GM18873 (cell line): ENCODE results near the gene LYRM4.

Experiments used
- ATAC-seq: cut with Tn5 transposase; IDR thresholded peaks from one replicate; pipeline ENCODE4 v1.9.1; 2021; ENCODE audit warnings: mild to moderate bottlenecking, moderate library complexity, moderate number of reproducible peaks; ENCODE audit not compliant: unreplicated experiment, low FRiP score

Gene LYRM4

DNA sequence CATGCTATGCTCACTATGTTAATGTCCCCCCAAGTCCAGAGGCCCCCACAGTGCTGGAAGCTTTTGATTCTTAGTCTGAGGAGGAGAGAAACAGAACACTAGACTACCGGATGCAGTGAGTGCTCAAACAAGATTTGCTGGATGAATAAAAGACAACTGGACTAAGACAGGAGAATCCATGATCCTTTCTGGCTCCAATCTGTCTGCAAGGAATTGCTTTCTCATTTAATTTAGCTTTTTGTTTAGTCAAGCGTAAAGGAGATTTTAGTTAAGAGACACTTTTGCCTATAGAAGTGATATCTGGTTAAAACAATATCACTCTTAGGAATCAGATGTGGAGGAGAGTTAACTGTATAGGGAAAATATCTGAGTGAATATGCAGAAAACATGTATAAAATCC is 13.5 kb downstream of the LYRM4 start:
- ATAC-seq, result no peak

DNA sequence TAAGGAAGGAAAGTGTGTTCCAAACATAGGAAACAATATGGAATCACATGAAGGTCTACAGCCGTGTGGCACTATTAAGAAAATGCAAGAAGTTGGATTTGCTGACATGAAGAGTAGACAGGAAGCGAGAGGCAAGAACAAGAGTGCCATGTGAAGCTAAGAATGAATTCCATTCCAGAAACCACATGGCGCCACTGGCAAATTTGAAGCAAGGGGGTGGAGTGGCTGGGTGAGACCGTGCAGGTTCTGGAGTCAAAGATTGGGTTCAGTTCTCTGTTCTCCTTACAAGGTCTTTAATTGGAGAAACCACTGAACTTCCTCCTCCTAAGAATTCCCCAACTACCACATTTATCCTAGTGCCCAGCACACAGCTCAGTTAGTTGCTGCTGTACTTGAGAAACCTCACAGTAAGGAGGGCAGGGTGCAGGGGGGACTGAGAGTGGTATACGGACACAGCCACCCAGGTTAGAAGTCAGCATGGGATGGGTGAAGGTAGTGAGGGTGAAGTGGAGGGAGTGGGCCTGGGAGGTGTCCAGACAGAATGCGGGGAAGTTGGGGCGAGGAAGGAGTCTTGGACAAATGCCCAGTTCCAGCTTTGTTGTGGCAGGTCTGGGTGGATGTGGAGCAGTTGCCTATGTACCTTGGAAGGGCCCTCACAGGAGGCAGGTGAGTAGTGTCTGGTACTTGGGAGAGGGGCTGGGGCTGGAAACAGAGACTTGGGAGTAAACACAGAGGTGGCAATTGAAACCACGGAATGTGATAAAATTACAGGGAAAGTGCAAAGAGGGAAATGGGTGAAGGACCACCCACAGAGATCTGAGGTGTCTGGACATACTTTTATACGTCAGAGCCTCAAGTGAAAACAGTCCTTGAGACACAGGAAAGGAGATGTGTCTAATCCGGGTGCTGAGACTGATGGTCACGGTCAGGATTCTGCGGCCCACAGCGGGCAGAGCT is 14.3 kb downstream of the LYRM4 start:
- ATAC-seq, result no peak

DNA sequence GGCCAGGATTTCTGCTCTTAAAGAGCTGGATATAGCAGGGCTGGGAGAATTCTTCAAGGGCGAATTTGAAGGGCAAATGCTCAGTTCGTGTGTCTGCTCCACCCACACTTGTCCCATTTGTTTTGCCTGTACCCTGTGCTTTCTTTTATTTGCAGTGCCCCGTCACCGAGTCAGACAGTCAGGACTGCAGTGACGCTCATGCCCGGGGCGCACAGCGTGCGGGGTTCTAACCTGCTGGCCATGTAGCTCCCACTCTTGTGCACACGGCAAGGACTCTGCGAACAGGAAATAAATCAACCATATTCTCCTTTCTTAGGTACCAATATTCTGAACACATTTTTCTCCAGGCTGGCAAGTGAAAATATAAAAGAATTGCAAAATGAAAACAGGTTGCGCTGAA is 17.7 kb downstream of the LYRM4 start:
- no peak for ATAC-seq

DNA sequence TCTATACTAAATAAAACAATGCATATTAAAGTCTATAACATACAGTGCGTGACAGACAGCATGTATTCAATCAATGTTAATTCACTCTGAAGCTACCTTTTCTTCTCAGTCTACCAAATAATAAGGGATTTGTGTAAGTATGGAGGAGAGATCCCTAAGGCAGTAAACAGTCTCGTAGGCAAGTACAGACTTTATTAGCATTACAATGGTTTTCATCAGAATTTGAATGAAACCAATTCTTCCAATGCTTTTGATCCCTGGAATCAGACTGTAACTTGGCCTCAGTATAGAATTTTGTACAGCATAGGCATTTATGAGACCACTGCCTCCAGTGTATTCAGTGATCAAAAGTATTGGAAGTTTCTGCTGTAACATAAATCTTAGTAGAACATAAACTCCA is 19.5 kb downstream of the LYRM4 start:
- no peak for ATAC-seq

DNA sequence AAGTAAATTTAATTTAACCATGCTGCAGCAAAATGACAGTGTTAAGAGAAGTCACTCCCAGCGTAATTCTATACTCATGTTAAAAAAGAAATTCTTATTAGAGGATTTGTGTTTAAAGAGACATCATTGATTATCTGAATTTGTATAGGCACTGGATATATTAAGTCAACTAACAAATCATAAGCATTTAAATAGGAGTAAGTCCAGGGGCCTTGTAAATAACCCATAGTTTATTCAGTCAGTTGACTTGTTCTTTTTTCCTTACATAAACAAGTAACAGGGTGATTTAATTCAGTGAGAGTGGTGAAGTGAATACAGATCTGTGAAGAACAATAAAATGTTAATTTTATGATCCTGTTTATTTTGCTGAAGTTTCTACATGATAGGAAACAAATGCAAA is 22.4 kb downstream of the LYRM4 start:
- ATAC-seq, result no peak

DNA sequence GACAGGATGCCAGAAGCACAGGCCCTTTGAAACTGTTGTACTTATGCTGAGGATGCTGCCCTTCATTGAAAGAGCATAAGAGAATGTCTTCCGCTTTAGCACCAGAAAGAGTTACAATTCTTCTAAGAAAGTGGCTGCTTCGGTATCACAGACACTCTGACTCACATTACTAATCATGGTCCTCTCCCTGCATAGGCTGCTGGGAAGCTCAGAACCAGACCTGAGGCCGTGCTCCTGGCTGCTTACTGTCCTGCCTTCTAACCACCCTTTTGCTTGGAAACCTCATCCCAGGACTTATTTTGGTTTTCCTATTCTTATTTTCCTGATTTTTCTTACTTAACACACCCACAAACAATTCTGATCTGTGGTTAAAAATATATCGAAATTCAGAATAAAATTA is 22.9 kb downstream of the LYRM4 start:
- no peak for ATAC-seq

DNA sequence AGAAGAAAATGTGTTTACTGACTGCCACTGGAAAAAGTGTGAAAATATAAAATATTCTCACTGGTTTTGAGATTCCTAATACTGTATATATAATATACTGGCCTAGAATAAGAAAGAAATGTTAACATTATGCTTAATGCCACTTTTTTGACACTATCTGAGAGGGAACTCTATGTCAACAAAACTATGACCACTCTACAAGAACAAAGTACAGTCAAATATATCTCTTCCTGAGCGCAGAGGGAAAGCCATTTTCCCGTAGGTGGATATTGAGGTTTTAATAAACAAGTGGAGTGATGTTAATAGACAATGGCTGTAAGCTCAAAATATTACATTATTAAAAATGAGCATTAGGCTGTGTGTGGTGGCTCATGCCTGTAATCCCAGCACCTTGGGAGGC is 24.9 kb downstream of the LYRM4 start:
- ATAC-seq, result no peak

DNA sequence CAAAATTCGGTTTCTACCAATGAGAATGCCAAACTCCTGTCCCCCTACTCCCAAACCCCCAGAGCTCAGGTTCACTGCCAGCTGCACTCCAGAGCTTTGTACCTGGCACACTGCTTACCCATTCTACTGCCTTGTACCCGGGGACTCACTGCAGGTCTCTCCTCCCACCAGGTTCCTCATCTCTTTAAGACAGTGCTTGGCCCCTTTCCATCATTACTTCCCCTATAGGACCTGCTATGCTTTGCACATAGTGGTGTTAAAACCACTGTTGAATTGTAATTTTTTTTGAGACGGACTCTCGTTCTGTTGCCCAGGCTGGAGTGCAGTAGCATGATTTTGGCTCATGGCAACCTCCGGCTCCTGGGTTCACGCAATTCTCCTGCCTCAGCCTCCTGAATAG is 25.9 kb downstream of the LYRM4 start:
- ATAC-seq, result no peak

DNA sequence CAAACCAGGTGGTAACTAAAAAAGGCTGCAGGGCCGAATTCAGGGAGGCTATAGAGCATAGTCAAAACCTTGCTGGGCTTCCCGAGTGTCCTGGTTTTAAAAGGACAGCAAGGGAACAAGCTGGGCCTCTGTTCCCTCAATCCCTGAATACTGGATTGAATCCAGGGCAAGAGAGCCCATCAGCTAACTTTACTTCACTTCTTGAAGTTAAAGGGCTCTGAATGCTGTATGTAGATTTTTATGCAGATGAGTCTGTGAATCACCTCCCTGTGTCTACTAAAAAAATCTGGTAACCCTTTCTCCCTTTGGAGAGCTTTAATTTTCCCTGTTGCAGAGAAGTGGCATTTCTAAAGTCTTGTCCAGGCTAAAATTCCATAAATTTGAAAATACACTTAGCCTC is 29.5 kb downstream of the LYRM4 start:
- ATAC-seq, result no peak

DNA sequence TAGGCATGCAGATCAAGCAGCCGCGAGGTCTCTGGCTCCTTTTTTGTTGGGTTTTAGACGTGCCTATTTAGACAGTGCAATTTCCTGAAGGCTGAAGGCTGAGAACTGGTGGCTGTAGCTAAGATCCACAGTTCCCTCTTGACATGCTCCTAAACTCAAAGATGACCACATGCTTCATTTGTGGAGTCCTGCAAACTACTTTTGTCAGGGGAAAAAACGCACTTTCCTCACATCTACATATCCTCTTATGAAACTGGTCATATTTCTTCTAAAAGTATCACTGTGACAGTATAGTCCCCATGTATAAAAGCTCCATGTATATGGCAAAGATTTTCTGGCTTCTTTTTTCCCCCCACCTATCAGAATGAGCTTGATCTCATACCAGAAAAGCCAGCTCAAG is 30.7 kb downstream of the LYRM4 start:
- no peak for ATAC-seq

DNA sequence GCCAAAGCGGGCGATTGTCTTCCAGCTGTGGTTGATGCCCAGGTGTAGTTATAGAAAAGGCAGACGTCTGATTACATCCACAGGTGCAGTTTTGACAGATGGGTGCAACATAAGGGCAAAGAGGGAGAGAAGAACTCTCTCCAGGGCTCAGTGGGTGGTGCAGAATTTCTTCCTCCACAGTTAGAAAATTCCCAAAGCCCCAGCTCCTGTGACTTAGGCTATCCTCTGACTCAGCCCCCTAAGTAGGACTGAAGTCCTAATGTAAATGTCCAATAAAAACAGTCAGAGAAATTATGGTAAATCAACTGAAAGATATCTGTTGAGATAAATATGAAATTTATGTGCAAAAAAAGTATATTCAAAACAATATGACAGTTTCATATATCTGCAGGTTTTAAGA is 31.4 kb downstream of the LYRM4 start:
- ATAC-seq, result no peak

DNA sequence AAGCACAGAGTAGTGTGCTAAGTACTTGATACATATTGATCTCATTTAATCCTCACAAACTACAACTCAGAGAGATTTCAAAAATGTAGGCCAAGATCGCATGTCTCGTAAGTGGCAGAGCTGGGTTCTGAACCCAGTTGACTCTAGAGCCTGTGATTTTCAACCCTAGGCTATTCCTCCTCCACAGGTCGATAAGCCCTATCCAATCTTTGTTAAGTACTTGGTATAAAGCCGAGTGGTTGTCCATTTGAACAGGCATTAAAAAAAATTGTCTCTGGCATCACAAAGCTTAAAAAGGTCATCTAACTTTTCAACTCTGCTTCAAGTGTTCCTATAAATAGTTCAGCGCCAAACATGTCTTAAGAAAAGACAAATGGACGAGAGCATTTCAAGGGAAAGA is 37.4 kb downstream of the LYRM4 start:
- no peak for ATAC-seq

DNA sequence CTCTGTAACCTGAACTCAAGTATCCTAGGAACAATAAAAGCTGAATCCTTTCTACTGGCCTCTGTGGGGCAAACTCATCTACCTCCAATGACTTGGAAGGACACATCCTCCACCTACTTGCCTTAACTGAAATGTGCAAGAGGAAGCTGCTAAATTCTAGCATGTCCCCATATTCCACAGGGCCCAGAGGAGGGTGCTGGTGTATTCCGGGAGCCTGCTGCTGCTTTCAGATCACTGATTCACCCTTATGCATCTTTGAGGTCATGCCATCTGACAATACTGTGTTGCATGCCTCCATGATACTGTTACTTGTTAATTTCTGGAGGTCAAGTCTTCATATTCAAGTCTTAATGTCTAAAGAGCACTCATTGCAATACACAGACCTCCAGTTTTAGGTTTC is 40.3 kb downstream of the LYRM4 start:
- no peak for ATAC-seq

DNA sequence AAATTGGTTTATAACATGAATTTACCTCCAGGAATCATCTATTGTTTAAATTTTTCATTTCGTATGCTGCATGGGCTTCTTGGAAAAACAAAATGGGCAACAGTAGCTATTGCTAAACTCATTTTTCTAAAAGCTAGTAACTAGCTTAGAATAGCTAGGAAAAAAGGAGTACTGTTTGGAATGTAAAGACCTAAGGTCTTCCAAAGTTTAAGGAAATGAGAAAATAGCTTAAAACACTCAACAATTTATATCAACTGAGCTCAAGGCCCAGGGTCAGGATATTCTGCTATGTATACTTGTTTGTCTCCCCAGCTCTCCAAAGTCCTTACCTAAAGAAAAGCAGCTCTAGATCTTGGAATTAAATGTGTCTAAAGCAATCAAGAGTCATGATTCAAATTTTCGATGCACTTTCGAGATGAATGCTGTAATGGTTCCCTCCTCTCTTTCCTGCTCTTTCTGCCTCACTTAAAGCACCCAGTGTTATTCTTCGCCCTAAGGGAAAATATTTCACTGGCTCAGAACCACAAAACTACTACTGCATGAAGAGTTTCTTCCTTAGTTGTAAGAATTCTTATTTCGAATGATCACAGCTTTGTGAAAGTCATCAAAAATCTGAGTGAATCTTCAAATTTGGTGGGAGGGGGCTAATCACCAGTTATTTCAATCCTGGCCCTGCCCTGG is 41.6 kb downstream of the LYRM4 start:
- ATAC-seq, result no peak

DNA sequence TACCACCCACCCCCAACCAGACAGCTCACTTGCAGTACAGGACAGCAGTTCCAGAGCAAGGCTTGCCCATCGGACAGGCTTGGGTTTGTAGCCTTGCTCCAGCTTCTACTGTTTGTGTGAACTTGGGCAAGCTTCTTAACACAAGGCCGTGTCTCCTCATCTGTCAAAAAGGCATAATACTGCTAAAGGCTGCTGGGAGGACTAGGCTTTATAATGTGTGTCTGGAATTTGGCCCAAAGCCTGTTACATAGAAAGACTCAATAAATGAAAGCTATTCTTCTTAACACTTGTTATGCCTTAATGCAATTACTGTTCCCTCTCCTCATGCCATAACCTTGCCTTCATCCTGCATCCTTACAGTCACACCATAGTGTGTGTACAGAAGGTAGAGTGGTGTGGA is 43.4 kb downstream of the LYRM4 start:
- no peak for ATAC-seq

DNA sequence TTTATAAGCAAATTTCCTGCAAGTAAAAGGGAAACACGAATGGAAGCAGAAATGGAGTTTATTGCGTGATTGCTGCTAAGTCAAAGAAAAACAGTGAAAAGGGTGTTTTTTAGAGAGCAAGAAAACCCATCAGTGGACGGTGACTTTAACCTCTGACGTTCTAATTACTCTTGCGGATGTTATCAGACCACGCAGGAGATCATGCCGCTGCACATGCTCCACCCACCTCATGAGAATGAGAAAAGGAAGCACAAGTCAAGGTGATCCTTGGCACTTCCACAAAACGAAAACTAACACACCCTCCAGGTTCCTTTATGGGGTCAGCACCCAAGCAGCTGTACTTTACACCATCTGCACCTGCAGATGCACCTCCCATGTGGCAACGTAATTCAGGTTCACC is 45.0 kb downstream of the LYRM4 start:
- no peak for ATAC-seq

DNA sequence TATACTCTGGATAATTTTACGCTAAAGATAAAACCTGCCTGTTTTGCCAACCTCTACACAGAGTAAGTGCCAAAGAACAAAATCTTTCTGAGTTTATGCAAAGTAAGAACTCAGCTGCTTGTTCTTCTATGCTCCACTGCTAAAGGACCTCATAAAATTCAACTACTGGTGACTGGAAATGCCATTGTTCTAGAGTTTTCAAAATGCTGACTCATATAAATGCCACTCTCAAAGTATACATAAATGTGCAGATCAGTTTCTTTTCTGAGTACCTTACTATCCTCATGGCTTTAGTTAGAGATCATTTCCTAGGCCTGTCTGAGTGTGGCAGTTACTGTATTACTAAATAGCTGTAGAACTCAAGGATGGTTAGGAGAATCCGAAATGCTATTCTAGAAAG is 45.6 kb downstream of the LYRM4 start:
- ATAC-seq, result no peak

DNA sequence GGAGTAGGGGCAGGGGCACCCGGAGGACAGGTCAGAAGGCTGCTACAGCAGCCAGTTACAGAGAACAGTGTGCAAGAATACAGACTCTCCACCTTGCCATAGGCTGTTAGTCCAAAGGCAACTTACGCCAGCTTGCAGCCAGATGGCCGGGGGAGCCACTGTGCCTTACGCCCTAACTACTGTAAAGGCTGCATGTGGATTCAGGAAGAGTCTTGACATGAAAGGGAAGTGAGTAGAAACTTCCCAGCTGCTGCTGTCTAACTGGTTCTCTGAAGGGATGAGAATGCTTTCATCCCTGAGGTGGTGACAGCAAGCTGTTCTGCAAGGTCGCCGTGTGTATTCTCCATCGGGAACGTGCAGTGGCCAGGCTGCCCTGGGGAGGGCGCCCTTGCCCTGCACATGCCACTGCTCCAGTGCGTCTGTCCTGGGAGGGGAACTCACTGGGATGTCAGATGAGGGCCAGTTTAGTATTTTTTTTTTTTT is 46.1 kb downstream of the LYRM4 start:
- no peak for ATAC-seq

DNA sequence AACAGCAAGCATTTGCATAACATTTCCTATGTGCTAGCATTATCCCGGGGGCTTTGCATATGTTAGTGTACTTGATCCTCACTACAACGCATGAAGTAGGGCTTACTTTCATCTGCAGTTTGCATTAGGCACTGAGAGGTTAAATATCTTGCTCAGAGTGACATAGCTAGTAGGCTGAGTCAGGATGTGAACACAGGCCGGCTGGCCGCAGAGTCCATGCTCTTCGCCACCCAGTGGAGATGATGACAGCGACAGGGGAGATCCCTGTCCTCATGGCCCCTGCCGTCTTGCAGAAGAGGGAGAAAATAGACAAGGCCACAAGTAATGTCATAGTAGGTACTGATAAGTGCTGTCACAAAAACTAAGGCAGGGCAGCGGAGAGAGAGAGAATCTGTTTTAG is 46.9 kb downstream of the LYRM4 start:
- ATAC-seq, result no peak

DNA sequence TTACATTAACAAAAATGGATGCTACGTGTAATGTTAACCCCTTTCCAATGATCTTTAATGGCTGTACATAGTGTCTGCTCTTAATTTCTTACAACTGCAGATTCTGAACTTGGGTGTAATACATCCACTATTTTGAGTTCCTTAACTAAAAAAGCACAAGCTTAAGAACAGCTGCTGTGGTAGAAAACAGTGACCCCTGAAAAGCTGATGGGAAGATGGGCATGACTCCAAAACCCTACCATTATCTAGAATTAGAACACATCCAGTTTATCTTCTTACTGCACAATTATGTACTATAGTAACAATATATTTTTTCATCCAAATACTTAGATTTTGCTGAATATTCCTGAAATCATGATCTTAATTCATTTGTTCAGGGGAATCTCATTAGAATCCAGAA is 49.3 kb downstream of the LYRM4 start:
- no peak for ATAC-seq

DNA sequence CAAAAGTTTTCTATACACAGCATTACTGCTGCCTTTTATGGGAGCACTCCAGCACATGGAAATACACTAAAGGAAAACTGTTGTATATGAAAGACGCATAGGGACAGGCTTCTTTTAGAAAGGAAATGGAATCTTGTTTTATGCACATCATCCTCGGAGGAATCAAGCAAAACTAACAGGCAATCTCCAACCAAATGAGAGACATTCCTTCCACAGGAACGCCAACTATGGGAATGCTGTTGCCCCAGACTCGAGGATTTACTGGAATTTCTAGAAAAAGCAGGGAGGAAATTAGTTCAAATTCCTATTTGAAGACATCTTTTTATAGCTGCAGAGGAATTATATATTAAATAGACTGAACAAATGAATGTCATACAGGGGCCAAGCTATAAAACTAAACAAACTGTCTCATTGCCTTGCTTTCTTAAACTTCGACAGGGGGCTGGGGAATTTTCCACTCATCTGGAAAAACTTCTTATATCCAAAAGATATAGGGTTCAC is 52.2 kb downstream of the LYRM4 start:
- no peak for ATAC-seq

DNA sequence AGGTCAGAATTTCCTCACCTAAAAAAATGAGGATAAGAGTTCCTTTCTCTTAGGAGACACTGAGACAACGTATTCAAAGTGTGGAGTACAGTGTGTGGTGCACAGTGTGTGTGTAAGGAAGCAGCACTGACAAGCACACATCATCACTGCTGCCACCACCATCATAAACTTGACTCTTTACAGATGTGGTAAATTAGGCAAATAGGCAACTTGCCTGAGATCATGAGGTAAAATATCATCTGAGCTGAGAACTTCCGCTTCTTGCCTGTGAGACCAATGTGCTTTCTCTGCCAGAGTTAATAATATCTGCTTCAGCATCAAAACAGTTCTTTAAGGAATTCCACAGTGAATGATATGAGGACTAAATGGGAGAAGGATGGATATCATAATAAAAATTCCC is 52.7 kb downstream of the LYRM4 start:
- no peak for ATAC-seq
